DND-41 (cell line): ENCODE measurements around the gene RNU6-1.

Experiments used
- ATAC-seq: fragments of 200-7000 bp; cut with Tn5 transposase; 3 replicates; pipeline ENCODE4 v1.9.1; 2021; ENCODE audit warnings: low read depth; ENCODE audit not compliant: insufficient read depth
- DNase-seq: peaks from one replicate; pipeline ENCODE4 v3.0.0-alpha.2; 2020
- H2AFZ ChIP-seq: 2 replicates; pipeline ENCODE4 v1.6.0; 2012; ENCODE audit warnings: low read depth, low read length
- H3K27ac ChIP-seq: 2 replicates; pipeline ENCODE4 v1.5.1; 2012; ENCODE audit warnings: low read length, inconsistent platforms
- H3K27me3 ChIP-seq: fragments of 200-600 bp; sonication (generic); 2 replicates; pipeline ENCODE4 v1.6.0; 2012; ENCODE audit warnings: low read length, mild to moderate bottlenecking, inconsistent platforms; ENCODE audit not compliant: insufficient read depth, poor library complexity
- H3K36me3 ChIP-seq: 2 replicates; pipeline ENCODE4 v1.5.1; 2012; ENCODE audit warnings: low read length, inconsistent platforms; ENCODE audit not compliant: insufficient read depth
- H3K4me1 ChIP-seq: 2 replicates; pipeline ENCODE4 v1.5.1; 2012; ENCODE audit warnings: mild to moderate bottlenecking, low read length; ENCODE audit not compliant: insufficient read depth
- H3K4me2 ChIP-seq: 2 replicates; pipeline ENCODE4 v1.6.0; 2012; ENCODE audit warnings: mild to moderate bottlenecking, moderate library complexity, low read length, inconsistent platforms; ENCODE audit not compliant: insufficient read depth
- H3K4me3 ChIP-seq, 2 experiments: fragments of 200-600 bp in 1 of 2; shearing (Covaris generic) in 1 of 2; 2 replicates each; pipeline ENCODE4 v1.5.1; 2012 to 2016; ENCODE audit warnings: inconsistent platforms in 2 of 2, low read length in 2 of 2, mild to moderate bottlenecking in 2 of 2, low read depth in 1 of 2, moderate library complexity in 1 of 2
- H3K79me2 ChIP-seq: 2 replicates; pipeline ENCODE4 v1.6.0; 2012; ENCODE audit warnings: low read length, inconsistent platforms; ENCODE audit not compliant: insufficient read depth
- H3K9ac ChIP-seq: 2 replicates; pipeline ENCODE4 v1.6.0; 2012; ENCODE audit warnings: low read depth, mild to moderate bottlenecking, inconsistent platforms, low read length, moderate library complexity
- H3K9me3 ChIP-seq: 2 replicates; pipeline ENCODE4 v1.5.1; 2012; ENCODE audit warnings: low read length, moderate library complexity, mild to moderate bottlenecking, inconsistent platforms; ENCODE audit not compliant: insufficient read depth, severe bottlenecking
- H4K20me1 ChIP-seq: 2 replicates; pipeline ENCODE4 v1.6.0; 2012; ENCODE audit warnings: low read length; ENCODE audit not compliant: insufficient read depth
- EZH2 ChIP-seq: IDR thresholded peaks from 3 replicates; pipeline ENCODE4 v1.6.1; 2012; ENCODE audit warnings: borderline replicate concordance, low read depth, mild to moderate bottlenecking, moderate library complexity, low read length, inconsistent platforms; ENCODE audit not compliant: severe bottlenecking
- TF ChIP-seq, protein P1 (sequence below): IDR thresholded peaks from 2 replicates; pipeline ENCODE4 v1.5.1; 2012; ENCODE audit warnings: borderline replicate concordance, low read length, moderate library complexity, mild to moderate bottlenecking; ENCODE audit not compliant: poor library complexity, severe bottlenecking; ENCODE audit errors: extremely low read depth

RNU6-1 gene

DNA sequence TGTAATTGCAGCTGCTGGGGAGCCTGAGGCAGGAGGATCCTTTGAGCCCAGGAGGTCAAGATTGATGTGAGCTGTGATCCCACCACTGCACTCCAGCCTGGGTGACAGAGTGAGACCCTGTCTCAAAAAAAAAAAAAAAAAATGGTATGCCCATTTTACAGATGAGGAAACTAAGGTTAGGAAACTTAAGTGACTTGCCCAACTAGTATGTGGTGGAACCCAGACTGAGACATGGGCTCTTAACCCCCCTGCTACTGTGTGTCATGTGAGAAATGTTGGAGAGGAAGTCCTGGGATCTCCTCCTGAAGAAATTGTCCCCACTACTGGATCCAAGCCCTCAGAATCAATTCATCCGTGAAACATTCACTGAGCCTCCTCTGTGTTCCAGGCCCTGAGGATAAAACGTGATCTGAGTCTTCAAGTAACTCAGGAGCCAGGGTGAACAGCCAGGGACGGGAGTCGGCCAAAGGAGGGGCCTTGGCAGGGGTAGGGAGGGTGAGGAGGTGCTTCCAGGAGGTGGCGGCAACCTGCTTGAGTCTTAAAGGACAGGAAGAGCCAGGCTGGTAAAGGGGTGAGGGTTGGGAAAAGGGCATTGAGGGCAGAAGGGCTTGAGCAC, 19.6 kb upstream of the RNU6-1 start:
- Histone ChIP-seq H3K4me3 (no peak overlapping the region), H3K4me2 (no peak overlapping the region), H3K27ac (no peak overlapping the region), H3K4me1 (peaks cover 14% of the 10 kb centered on the region), H3K9me3 (no peaks in the 10 kb centered on the region), H4K20me1 (no peaks in the 10 kb centered on the region), H3K9ac (no peak overlapping the region), H3K79me2 (no peaks in the 10 kb centered on the region), H3K27me3 (no peaks in the 10 kb centered on the region), H3K36me3 (no peaks in the 10 kb centered on the region), H2AFZ (no peak overlapping the region)
- TF ChIP-seq, protein P1, sequence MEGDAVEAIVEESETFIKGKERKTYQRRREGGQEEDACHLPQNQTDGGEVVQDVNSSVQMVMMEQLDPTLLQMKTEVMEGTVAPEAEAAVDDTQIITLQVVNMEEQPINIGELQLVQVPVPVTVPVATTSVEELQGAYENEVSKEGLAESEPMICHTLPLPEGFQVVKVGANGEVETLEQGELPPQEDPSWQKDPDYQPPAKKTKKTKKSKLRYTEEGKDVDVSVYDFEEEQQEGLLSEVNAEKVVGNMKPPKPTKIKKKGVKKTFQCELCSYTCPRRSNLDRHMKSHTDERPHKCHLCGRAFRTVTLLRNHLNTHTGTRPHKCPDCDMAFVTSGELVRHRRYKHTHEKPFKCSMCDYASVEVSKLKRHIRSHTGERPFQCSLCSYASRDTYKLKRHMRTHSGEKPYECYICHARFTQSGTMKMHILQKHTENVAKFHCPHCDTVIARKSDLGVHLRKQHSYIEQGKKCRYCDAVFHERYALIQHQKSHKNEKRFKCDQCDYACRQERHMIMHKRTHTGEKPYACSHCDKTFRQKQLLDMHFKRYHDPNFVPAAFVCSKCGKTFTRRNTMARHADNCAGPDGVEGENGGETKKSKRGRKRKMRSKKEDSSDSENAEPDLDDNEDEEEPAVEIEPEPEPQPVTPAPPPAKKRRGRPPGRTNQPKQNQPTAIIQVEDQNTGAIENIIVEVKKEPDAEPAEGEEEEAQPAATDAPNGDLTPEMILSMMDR: no peak
- no peak for TF ChIP-seq EZH2
- ATAC-seq (no peak), DNase-seq (no peak)

DNA sequence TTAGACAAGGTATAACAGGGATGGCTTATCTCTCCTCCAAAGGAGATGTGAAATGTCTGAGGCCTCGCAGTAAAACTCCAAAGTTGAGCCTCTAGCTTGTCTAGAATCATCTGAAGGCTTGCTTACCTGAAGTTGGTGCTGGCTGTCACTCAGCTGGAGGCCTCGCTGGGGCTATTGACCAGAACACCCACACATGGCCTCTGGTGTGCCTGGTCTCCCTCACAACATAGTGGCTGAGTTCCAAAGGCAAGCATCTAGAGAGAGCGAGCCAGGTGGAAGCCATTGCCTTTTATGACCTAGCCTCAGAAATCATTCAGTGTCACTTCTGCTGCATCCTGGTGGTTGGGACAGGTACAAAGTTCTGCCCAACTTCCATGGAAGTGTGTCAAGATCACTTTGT, 17.4 kb upstream of the RNU6-1 start:
- no peaks in the 10 kb centered on the region for H3K27me3 ChIP-seq
- no peaks in the 10 kb centered on the region for H3K4me1 ChIP-seq
- no peak overlapping the region for H3K27ac ChIP-seq
- ATAC-seq: no peak
- no peak overlapping the region for H3K9ac ChIP-seq
- peak overlapping the region; percentile 16; the same call in 1 of the 2 replicates for H2AFZ ChIP-seq
- H3K4me3 ChIP-seq: no peak overlapping the region
- no peaks in the 10 kb centered on the region for H3K36me3 ChIP-seq
- H4K20me1 ChIP-seq: no peaks in the 10 kb centered on the region
- H3K4me2 ChIP-seq: no peak overlapping the region
- H3K79me2 ChIP-seq: no peaks in the 10 kb centered on the region
- H3K9me3 ChIP-seq: no peaks in the 10 kb centered on the region
- no peak for DNase-seq
- no peak for TF ChIP-seq EZH2
- TF ChIP-seq, protein P1: no peak

- TF ChIP-seq, protein P1: no peak
- no peak for TF ChIP-seq EZH2
- Histone ChIP-seq H3K9ac (no peak overlapping the region), H3K4me2 (no peak overlapping the region), H3K36me3 (no peaks in the 10 kb centered on the region), H2AFZ (no peak overlapping the region), H4K20me1 (no peaks in the 10 kb centered on the region), H3K79me2 (no peaks in the 10 kb centered on the region), H3K4me1 (no peaks in the 10 kb centered on the region), H3K27me3 (no peaks in the 10 kb centered on the region), H3K27ac (no peak overlapping the region), H3K9me3 (no peaks in the 10 kb centered on the region), H3K4me3 (no peak overlapping the region)
- ATAC-seq (no peak), DNase-seq (no peak)
These were observed 16.0 kb upstream of the RNU6-1 start for GRCh38 chr15:67855842-67856241.
